Putamen (tissue), 1 donor: ENCODE data around the gene IL17RB.
A peak's percentile ranks its signal among the peaks of the same experiment; 100 is the strongest.

Experiments
- DNase-seq: peaks from one replicate; pipeline ENCODE4 v3.0.0-alpha.2; 2016; ENCODE audit warnings: low spot score

Gene IL17RB

DNA sequence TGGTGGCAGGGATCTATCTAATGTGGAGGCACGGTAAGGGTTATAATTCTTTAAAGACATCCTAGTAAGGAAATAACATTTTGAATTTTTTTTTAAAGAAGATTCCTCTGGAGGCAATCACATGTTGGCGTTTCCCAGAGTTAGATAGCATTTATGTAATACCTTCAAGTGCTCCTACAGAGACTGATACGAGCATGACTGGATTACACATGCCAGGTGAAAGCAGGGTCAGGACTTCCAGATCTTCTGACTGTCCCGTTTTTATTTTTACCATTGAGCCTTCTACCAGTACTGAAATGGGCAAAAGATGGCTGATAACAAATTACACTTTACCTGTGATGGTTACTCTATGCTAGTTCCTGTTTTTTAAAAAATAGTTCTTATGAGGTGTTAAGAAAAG is 13.8 kb downstream of the IL17RB start:
- DNase-seq: no peak

DNA sequence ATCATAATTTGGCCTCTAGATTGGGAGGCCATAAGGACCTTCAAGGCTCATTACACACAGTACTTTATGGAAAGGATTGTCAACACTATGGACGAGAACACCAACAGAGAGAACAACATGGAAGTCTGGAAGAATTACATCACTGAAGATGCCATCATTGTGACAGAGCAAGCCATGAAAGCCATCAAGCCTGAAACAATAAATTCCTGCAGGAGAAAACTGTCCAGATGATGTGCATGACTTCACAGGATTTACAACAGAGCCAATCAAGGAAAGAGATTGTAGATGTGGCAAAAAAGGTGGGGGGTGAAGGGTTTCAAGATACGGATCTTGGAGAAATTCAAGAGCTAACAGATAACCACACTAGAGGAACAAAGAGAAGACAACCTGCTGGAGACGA is 15.9 kb downstream of the IL17RB start:
- DNase-seq: no peak

DNA sequence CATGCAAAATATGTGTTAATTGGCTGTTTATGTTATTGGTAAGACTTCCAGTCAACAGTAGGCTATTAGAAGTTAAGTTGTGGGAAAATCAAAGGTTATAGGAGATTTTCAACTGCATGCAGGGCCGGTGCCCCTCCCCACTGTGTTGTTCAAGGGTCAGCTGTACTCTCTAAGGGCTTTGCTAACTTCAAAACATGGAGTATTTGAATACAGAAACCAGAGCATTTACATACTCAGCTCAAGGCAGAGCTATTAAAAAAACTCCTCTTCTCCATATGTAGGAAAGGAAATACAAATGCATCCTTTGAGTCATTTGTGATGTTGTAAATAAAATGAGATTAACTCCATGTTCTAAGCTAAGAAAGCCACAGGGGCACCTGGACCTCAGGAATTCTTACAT is 16.8 kb downstream of the IL17RB start:
- no peak for DNase-seq

- no peak for DNase-seq
Measured at GRCh38 chr3:53865732-53866499, 19.5 kb downstream of the IL17RB start.

- no peak for DNase-seq
Measured at GRCh38 chr3:53880396-53881345, 34.3 kb downstream of the IL17RB start.

GRCh38 chr3:53881691-53882593 is 35.6 kb downstream of the IL17RB start, which contains the start of gene ACTR8:
ACTR8 (minus strand) TSS chr3:53882152; CDS start chr3:53882101, 51 bp downstream.
- peak; percentile 86 for DNase-seq

DNA sequence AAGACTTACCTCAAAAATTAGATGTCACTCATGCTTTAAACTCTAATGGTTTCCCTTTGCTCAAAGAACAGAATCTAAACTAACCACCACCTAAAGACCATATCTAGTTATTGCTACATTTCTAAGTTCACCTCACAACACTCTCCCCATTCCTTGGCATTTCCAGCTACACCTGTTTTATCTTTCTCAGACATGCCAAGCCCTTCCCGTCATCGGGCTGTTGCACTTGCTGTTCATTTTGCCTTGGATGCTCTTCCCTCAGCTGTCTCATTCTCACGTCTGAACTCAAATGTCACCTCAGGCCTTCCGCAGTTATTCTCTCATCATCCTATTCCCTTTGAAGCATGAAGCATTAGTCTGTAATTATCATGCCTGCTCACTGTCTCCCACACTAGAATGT is 36.6 kb downstream of the IL17RB start:
- DNase-seq: no peak

DNA sequence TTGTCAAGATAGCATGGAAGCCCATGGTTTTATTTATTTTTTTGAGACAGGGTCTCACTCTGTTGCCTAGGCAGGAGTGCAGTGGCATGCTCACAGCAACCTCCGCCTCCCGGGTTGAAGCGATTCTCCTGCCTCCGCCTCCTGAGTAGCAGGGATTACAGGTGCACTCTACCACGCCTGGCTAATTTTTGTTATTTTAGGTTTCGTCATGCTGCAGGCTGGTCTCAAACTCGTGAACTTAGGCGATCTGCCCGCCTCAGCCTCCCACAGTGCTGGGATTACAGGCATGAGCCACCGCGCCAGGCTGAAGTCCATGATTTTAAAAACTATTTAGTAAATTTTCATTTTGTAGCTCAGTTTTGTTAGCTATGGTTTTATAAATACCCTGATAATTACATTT is 38.3 kb downstream of the IL17RB start:
- DNase-seq: no peak

- peak; percentile 52 for DNase-seq
Measured at GRCh38 chr3:53885239-53885638, 38.9 kb downstream of the IL17RB start.

DNA sequence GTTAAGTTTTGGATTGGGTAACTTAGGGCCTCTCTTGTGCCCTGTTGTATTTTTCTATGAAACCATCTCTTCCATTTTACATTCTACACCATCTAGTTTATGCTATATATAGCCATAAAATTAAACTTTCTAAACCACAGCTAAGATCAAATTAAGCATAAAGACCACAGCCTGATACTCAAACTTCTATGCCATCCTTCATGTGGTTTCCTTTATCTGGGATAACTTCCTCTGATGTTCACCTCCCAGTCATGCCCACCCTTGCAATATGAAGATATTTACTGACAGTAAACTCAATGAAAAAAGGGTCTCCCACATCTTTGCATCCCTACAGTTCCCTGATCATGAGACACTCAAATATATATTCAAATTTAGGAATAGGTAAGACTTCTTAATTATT is 41.1 kb downstream of the IL17RB start:
- DNase-seq: no peak

- DNase-seq: no peak
Measured at GRCh38 chr3:53888232-53888631, 41.9 kb downstream of the IL17RB start.

DNA sequence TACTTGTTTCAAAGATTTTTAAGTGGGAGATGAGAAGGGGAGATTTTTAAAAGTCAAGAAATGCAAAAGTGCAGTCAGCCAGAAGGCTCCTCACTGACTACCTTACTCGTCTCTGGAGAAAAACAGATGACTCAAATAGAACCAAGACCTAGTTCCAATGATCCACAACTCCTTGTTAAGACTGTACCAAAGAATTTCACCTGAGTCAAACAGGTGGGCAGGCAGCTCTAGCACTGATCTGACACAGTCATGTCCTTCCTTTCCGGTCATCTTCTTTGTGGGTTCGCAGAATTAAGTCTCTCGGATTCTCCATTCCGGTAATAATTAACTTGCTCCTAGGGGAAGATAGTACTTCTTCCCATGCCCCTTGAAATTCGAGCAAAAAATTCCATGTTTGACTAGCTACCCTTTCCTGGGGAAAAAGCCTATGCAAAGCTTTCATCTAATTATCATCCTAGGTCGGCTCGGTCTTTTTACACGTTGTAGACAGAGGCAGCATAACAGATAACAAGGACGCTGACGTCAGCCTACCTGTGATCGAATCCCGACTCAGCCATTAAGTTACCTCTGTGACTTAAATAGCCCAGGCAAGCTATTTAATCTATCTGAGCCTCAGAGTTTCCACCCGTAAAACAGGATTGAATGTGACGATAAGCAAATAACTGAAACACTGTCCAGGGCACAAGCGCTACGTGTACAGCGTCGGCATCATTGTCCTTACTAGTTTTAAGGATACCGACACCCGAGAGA is 44.5 kb downstream of the IL17RB start:
- peak; percentile 43 for DNase-seq

DNA sequence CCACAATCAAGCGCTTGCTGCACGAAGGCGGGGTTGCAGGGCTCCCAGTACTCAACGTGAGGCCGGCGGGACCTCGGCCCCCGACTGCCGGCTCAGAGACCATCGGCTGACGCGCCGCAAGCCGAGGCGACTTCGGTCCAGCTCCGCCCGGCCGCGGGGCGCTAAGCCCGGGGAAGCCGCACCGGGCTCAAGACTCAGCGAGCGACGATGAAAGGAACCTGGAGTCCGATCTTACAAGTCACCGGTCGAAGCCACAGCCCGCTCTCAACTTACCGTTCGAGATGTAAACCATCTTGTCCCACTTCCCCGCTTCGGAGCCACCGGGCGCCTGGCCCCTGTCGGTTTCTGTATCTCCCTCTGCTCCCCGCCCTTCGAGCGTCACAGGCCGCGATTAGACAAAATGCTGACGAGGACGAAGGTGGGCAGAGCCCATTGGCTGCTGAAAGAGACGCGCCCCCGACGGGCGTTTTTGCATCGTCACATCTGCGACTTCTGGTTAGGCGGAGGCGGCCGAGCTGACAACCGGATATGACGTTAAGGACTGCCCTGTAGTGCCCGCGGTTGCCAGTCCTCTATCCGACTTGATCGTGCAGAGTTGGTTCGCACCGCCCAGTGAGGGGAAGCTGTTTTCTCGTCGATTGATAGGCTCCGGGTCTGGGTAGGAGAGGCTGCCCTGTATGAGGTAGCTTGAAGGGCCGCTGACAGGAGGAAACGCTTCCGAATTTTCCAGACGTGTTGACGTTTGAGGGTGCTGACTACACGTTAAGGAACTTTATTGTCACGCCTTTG is 45.3 kb downstream of the IL17RB start, which contains the start of gene SELENOK:
Gene SELENOK, minus strand, starts transcription at position 363 of the 789 bp plus-strand sequence.
- DNase-seq: peak; percentile 99

DNA sequence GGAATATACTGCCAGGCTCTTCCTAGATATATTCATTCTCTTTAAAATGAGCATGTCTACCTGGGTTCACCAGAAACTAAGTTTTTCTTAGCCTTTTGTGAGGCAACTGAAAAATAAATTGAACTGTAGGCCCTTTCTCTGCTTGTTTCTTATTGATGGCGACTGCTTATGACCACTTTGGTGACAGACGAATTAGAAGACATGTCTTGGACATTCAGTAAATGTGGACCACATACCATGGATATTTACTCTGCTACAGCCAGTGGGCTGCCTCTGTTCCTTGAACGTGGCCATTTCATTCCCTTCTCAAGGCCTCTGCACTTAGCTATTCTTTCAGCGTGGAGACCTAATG is 45.9 kb downstream of the IL17RB start:
- no peak for DNase-seq

GRCh38 chr3:53899750-53900149 is 53.4 kb downstream of the IL17RB start:
- no peak for DNase-seq

DNA sequence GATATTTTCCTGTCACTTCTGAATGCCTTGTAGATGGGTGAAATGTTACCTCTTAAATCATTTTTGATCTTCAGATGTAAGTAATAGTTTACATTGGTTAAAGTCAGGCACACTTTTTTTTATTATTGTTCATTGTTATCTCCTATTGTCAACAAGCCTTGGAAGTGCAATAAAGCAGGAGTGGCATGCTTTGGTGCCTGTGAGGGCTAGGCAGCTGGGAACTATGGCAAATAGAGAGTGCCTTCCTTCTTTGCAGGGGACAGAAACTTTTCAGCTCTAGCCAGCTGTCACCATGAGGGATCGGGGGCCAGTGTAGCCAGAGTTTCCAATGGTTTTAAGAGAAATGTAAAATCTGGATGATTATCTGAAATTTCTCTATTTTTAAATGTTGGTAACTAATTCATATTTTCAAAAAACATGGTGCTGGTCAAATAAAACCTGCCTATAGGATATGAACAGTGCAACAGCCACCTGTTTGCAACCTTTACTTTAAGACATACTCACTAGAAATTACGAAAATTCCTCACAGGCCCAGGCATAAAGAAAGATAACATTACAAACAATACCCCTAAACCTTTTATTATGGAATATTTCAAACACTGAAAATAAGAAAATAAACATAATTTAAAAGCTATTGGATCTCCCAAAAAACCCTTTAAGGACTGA is 54.4 kb downstream of the IL17RB start:
- no peak for DNase-seq

GRCh38 chr3:53902067-53902466 is 55.7 kb downstream of the IL17RB start:
- no peak for DNase-seq

DNA sequence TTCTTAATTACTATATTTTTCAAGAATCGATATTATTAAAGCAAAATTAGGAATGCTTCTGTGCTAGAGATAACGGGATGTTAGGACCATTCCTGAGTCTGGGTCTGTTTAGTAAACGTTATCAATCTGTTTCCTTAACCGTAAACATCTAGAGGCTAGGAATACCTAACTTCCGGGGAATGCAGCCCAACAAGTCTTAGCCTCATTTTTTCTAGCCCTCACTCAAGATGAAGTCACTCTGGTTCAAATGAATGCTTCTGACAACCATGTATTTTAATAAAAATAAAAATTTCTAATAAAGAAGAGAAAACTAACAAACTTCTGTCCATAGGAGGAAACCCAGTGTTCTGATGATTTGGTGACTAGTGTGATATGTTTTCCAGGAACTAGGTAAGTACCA is 56.3 kb downstream of the IL17RB start:
- DNase-seq: no peak

GRCh38 chr3:53913401-53913800 is 67.0 kb downstream of the IL17RB start:
- no peak for DNase-seq
